Measurements from ENCODE around the gene VPS13D. TPM values are rescaled to one million over a fixed set of nuclear protein-coding genes. Genes with fewer than 3 reads are reported as not detected.

VPS13D gene
- total RNA-seq, 1 experiment from 2014 or later, result 31.6 TPM

- peaks cover 5 to 22% of the 10 kb centered on the region in 2 experiments; a peak in 3 of 4 replicates for H3K4me1 ChIP-seq (ENCODE audit: control insufficient read depth in 1 of 2, insufficient read depth in 2 of 2, low read length in 2 of 2)
- H3K4me2 ChIP-seq (ENCODE audit: low read length), result 0 out of 2 replicates have a peak overlapping the region, but pooled peaks have one; percentile 14
- no peak overlapping the region for H3K4me3 ChIP-seq (replicated peaks in 1 of 2; ENCODE audit: low read depth in 1 of 2, low read length in 2 of 2)
- no peaks in the 10 kb centered on the region for H3K79me2 ChIP-seq (ENCODE audit: insufficient read depth, low read length)
- RAD21 ChIA-PET (ENCODE audit: low non-redundant PET in 1 of 2, low total read pairs in 2 of 2, uncharacterized antibody in 2 of 2, unreplicated experiment in 2 of 2), result no interaction called here
- H3K9me2 ChIP-seq (ENCODE audit: insufficient read depth), result no peaks in the 10 kb centered on the region
- intact Hi-C loops (cut with micrococcal nuclease), result no loop called here
- CTCF ChIA-PET, result interaction anchor here (1.3 kb wide), 1 partner anchor 59 kb away, joined by 6 read pairs; no protein-coding TSS in a partner anchor
- H2AFZ ChIP-seq (ENCODE audit: low read depth, low read length, poor library complexity, severe bottlenecking), result no peak overlapping the region
- POLR2A ChIA-PET, result no interaction called here
- no peaks in the 10 kb centered on the region for H3K27me3 ChIP-seq (ENCODE audit: insufficient read depth, low read length)
- TF ChIP-seq, protein P1, sequence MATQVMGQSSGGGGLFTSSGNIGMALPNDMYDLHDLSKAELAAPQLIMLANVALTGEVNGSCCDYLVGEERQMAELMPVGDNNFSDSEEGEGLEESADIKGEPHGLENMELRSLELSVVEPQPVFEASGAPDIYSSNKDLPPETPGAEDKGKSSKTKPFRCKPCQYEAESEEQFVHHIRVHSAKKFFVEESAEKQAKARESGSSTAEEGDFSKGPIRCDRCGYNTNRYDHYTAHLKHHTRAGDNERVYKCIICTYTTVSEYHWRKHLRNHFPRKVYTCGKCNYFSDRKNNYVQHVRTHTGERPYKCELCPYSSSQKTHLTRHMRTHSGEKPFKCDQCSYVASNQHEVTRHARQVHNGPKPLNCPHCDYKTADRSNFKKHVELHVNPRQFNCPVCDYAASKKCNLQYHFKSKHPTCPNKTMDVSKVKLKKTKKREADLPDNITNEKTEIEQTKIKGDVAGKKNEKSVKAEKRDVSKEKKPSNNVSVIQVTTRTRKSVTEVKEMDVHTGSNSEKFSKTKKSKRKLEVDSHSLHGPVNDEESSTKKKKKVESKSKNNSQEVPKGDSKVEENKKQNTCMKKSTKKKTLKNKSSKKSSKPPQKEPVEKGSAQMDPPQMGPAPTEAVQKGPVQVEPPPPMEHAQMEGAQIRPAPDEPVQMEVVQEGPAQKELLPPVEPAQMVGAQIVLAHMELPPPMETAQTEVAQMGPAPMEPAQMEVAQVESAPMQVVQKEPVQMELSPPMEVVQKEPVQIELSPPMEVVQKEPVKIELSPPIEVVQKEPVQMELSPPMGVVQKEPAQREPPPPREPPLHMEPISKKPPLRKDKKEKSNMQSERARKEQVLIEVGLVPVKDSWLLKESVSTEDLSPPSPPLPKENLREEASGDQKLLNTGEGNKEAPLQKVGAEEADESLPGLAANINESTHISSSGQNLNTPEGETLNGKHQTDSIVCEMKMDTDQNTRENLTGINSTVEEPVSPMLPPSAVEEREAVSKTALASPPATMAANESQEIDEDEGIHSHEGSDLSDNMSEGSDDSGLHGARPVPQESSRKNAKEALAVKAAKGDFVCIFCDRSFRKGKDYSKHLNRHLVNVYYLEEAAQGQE (IDR thresholded peaks at IDR 0.05; ENCODE audit: low read depth), result no peak
- TF ChIP-seq, protein P2, sequence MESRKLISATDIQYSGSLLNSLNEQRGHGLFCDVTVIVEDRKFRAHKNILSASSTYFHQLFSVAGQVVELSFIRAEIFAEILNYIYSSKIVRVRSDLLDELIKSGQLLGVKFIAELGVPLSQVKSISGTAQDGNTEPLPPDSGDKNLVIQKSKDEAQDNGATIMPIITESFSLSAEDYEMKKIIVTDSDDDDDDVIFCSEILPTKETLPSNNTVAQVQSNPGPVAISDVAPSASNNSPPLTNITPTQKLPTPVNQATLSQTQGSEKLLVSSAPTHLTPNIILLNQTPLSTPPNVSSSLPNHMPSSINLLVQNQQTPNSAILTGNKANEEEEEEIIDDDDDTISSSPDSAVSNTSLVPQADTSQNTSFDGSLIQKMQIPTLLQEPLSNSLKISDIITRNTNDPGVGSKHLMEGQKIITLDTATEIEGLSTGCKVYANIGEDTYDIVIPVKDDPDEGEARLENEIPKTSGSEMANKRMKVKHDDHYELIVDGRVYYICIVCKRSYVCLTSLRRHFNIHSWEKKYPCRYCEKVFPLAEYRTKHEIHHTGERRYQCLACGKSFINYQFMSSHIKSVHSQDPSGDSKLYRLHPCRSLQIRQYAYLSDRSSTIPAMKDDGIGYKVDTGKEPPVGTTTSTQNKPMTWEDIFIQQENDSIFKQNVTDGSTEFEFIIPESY (IDR thresholded peaks at IDR 0.05; ENCODE audit: extremely low read depth, insufficient replicate concordance, low read length), result no peak
- TF ChIP-seq SP1 (IDR thresholded peaks at IDR 0.05; ENCODE audit: low read depth) (no peak), EZH2phosphoT487 (IDR thresholded peaks at IDR 0.05; ENCODE audit: borderline replicate concordance) (no peak)
- DNase-seq (ENCODE audit: low read depth, low spot score) (no peak), ATAC-seq (no peak)
- H3K9me3 ChIP-seq (ENCODE audit: control insufficient read depth in 1 of 2, insufficient read depth in 1 of 2, low read depth in 1 of 2, low read length in 2 of 2), result no peaks in the 10 kb centered on the region
- no peaks in the 10 kb centered on the region for H3K36me3 ChIP-seq (ENCODE audit: control insufficient read depth in 1 of 2, insufficient read depth in 2 of 2, low read length in 2 of 2)
- H3K27ac ChIP-seq (ENCODE audit: low read depth, low read length), result no peak overlapping the region
- no peak overlapping the region for H3K9ac ChIP-seq (ENCODE audit: low read length)
- BruUV-seq (replicated peaks), result no TSS peak
- H4K20me1 ChIP-seq (ENCODE audit: insufficient read depth), result no peaks in the 10 kb centered on the region
These were observed 45.7 kb upstream of the VPS13D start for GRCh38 chr1:12184008-12184681.

Measured in HCT116 (cell line).